ENCODE results near the gene IL2RA. TPM values are rescaled to one million over a fixed set of nuclear protein-coding genes. Genes with fewer than 3 reads are reported as not detected.

IL2RA gene
- total RNA-seq, 2 donors from 2014 or later = 21.0 to 48.2 TPM

DNA sequence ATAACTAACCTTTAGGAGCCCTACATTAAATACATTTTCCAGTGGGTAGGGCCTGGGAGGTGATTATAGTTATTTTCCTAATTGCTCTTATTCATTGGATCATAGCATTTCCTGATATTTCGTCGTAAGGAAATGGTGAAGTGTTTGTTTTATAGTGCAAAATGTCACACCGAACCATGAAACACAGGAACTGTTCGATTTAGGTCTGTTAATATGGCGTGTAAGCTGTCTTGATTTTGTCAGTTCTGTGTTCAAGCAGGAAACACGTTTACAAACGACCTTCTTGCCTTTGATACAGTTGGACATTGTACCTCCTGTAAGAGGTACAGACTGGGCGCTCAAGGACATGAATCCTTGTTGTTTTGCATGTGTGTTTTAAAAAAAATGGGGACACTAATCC lies 41.4 kb upstream of the IL2RA start:
- DNase-seq (ENCODE audit: low spot score) (no peak), ATAC-seq (ENCODE audit: insufficient number of reproducible peaks, low FRiP score, low read depth) (no peak)
- H3K4me3 ChIP-seq = no peak overlapping the region
- no peak overlapping the region for H3K27ac ChIP-seq
- H3K4me1 ChIP-seq (ENCODE audit: control insufficient read depth in 1 of 2, low read depth in 2 of 2) = no peaks in the 10 kb centered on the region
- peaks cover 15% of the 10 kb centered on the region for H3K36me3 ChIP-seq
- TF ChIP-seq, protein P1, sequence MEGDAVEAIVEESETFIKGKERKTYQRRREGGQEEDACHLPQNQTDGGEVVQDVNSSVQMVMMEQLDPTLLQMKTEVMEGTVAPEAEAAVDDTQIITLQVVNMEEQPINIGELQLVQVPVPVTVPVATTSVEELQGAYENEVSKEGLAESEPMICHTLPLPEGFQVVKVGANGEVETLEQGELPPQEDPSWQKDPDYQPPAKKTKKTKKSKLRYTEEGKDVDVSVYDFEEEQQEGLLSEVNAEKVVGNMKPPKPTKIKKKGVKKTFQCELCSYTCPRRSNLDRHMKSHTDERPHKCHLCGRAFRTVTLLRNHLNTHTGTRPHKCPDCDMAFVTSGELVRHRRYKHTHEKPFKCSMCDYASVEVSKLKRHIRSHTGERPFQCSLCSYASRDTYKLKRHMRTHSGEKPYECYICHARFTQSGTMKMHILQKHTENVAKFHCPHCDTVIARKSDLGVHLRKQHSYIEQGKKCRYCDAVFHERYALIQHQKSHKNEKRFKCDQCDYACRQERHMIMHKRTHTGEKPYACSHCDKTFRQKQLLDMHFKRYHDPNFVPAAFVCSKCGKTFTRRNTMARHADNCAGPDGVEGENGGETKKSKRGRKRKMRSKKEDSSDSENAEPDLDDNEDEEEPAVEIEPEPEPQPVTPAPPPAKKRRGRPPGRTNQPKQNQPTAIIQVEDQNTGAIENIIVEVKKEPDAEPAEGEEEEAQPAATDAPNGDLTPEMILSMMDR (IDR thresholded peaks at IDR 0.05) = no peak
- no peaks in the 10 kb centered on the region for H3K27me3 ChIP-seq (replicated peaks; ENCODE audit: insufficient read depth)
- no peaks in the 10 kb centered on the region for H3K9me3 ChIP-seq

- Histone ChIP-seq H3K27ac (no peak overlapping the region), H3K9me3 (no peaks in the 10 kb centered on the region), H3K27me3 (replicated peaks; ENCODE audit: insufficient read depth) (no peaks in the 10 kb centered on the region), H3K36me3 (peaks cover 24% of the 10 kb centered on the region), H3K4me1 (ENCODE audit: control insufficient read depth in 1 of 2, low read depth in 2 of 2) (no peaks in the 10 kb centered on the region), H3K4me3 (no peak overlapping the region)
- TF ChIP-seq, protein P1 (IDR thresholded peaks at IDR 0.05) = no peak
- ATAC-seq (ENCODE audit: insufficient number of reproducible peaks, low FRiP score, low read depth) (no peak), DNase-seq (ENCODE audit: low spot score) (no peak)
Measured at GRCh38 chr10:6102128-6102527, 40.0 kb upstream of the IL2RA start.

DNA sequence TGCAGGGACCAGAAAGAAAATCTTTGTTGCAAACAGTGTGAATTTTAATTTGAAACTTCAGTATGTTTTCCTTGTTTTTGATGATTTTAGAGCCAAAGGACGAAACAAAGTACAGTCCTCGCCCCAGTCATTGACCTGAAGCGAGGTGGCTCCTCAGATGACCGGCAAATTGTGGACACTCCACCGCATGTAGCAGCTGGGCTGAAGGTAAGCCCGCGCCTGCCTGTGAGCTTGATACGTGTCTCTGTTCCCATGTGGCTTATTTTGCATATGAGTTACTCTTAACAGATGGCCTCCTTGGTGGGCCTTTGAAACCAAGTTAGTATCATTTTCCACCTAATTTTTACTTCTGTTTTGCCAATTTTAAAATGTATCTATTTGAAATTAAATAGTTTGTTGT lies 39.0 kb upstream of the IL2RA start:
- H3K27ac ChIP-seq = no peak overlapping the region
- H3K4me3 ChIP-seq = no peak overlapping the region
- peaks cover 25% of the 10 kb centered on the region for H3K36me3 ChIP-seq
- H3K4me1 ChIP-seq (ENCODE audit: control insufficient read depth in 1 of 2, low read depth in 2 of 2) = peaks cover 0 to 3% of the 10 kb centered on the region in 2 donors
- TF ChIP-seq, protein P1 (IDR thresholded peaks at IDR 0.05) = no peak
- no peak for ATAC-seq (ENCODE audit: insufficient number of reproducible peaks, low FRiP score, low read depth)
- no peak for DNase-seq (ENCODE audit: low spot score)
- H3K27me3 ChIP-seq (replicated peaks; ENCODE audit: insufficient read depth) = no peaks in the 10 kb centered on the region
- no peaks in the 10 kb centered on the region for H3K9me3 ChIP-seq

GRCh38 chr10:6100370-6100769 lies 38.2 kb upstream of the IL2RA start:
- Histone ChIP-seq H3K27me3 (replicated peaks; ENCODE audit: insufficient read depth) (no peaks in the 10 kb centered on the region), H3K27ac (no peak overlapping the region), H3K9me3 (no peaks in the 10 kb centered on the region), H3K36me3 (peaks cover 22% of the 10 kb centered on the region), H3K4me3 (no peak overlapping the region), H3K4me1 (ENCODE audit: control insufficient read depth in 1 of 2, low read depth in 2 of 2) (peaks cover 6 to 12% of the 10 kb centered on the region in 2 donors)
- TF ChIP-seq, protein P1 (IDR thresholded peaks at IDR 0.05) = no peak
- no peak for ATAC-seq (ENCODE audit: insufficient number of reproducible peaks, low FRiP score, low read depth)
- no peak for DNase-seq (ENCODE audit: low spot score)

DNA sequence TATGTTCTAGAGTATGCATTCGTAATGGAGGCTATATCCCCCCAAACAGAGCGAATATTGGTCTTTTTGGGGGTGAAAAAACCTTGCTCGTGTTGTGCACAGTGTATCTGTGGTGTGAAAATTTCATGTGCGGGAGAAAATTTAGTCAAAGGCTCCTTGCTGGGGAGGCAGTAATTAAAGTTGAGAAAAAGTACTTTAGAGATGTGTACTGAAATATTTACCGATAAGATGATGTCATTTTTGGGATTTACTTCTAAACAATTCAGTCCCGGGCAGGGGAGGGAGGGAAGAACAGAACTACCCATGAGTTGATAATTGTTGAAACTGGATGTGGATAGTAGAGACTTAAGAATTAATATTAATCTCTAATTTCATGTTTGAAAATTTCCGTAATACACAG lies 36.0 kb upstream of the IL2RA start:
- no peak overlapping the region for H3K27ac ChIP-seq
- no peaks in the 10 kb centered on the region for H3K27me3 ChIP-seq (replicated peaks; ENCODE audit: insufficient read depth)
- no peaks in the 10 kb centered on the region for H3K9me3 ChIP-seq
- no peak for ATAC-seq (ENCODE audit: insufficient number of reproducible peaks, low FRiP score, low read depth)
- TF ChIP-seq, protein P1 (IDR thresholded peaks at IDR 0.05) = no peak
- no peak for DNase-seq (ENCODE audit: low spot score)
- H3K4me3 ChIP-seq = no peak overlapping the region
- H3K4me1 ChIP-seq (ENCODE audit: control insufficient read depth in 1 of 2, low read depth in 2 of 2) = peaks cover 7 to 13% of the 10 kb centered on the region in 2 donors
- H3K36me3 ChIP-seq = peaks cover 22% of the 10 kb centered on the region
